Measurements from ENCODE around the gene RRP36. TPM values are rescaled to one million over a fixed set of nuclear protein-coding genes. Genes with fewer than 3 reads are reported as not detected.
"Not testable (repeated sequence)": the region's sequence is repeated elsewhere in the genome, so short reads cannot be mapped to it uniquely, and the experiment has no call there.

RRP36 gene
- total RNA-seq, 1 donor from 2014 or later = 83.4 TPM

DNA sequence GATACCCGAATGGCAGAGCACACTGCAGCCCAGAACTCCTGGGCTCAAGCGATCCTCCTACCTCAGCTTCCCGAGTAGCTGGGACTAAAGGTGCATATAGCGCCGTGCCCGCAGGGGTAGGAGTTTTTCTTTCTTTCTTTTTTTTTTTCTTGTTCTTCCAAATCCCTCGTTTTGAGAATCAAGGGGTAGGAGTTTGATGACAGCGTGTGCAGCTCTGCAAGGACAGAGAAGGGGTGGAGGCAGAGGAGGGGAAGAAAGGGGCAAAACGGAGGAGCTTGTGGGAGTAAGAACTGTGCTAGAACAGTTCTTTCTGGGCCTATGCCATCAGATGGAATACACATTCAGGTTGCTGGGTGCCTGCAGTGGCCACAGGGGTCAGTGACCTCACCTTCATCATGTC lies 15.3 kb downstream of the RRP36 start:
- intact Hi-C loops (cut with micrococcal nuclease) = no loop called here
- no peak for DNase-seq
- Mint-ChIP-seq H3K4me3 (no peak overlapping the region), H3K36me3 (ENCODE audit: low read depth) (peaks cover 50% of the 10 kb centered on the region), H3K9me3 (no peaks in the 10 kb centered on the region), H3K27ac (no peak overlapping the region), H3K27me3 (no peaks in the 10 kb centered on the region), H3K4me1 (peaks cover 7% of the 10 kb centered on the region)

DNA sequence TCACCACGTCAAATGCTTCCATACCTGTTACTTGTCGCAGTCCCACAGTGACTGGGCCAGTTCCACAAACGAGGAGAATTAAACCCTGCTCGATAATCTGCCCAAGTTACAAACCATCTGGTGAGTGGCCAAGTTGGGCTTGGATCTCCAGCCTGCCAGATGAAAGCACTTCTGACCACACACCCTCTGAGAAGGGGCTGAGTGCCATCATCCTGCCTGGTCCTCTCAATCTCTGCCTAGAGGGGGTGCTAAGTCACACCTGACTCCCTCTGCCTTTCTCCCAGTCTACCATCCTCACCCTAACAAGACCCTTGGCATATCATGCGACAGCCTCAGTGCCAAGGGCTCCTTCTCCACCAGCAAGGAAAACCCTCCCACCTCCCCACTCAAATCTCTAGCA lies 15.8 kb downstream of the RRP36 start:
- Mint-ChIP-seq H3K4me3 (no peak overlapping the region), H3K9me3 (no peaks in the 10 kb centered on the region), H3K4me1 (peaks cover 7% of the 10 kb centered on the region), H3K27me3 (no peaks in the 10 kb centered on the region), H3K27ac (no peak overlapping the region), H3K36me3 (ENCODE audit: low read depth) (peaks cover 49% of the 10 kb centered on the region)
- intact Hi-C loops (cut with micrococcal nuclease) = no loop called here
- no peak for DNase-seq

DNA sequence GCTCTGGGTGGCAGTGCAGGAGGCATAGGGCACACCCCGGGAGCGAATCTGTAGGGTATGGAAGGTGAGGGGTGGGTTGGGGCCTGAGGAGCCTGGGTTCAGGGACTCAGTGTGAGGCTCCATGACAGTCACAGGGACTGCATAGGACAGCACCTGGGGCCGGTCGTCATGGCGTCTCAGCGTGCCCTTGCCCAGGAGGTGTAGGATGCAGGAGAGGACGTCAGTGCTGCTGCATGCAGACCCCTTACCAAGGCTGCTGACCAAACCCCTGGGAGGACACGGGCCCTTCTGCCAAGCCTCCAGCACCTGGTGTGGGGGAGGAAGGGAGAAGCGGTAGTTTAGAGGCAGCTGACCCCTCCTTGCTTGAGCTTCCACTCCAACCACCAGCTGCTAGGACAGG lies 16.3 kb downstream of the RRP36 start:
- intact Hi-C loops (cut with micrococcal nuclease) = no loop called here
- H3K9me3 Mint-ChIP-seq = no peaks in the 10 kb centered on the region
- peaks cover 7% of the 10 kb centered on the region for H3K4me1 Mint-ChIP-seq
- no peak overlapping the region for H3K4me3 Mint-ChIP-seq
- H3K36me3 Mint-ChIP-seq (ENCODE audit: low read depth) = peaks cover 50% of the 10 kb centered on the region
- no peaks in the 10 kb centered on the region for H3K27me3 Mint-ChIP-seq
- no peak overlapping the region for H3K27ac Mint-ChIP-seq
- no peak for DNase-seq

DNA sequence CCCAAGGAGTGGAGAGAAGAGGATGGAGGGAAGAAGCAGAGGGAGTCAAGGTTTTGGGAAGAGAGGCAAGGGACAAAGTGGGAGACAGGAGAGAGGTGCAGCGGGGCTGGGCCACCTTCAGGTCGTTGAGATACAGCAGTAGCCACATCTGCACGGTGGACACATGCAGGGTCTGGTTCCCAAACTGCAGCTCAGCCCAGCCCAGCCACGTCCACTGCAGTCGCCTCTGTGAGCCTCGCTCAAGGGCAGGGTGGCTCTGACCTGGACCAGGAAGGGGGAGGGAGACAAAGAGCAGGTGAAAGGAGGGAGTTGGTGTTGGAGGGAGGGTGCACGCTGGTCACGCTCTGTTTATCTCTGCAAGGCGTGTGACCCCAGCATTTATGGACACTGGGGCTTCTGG lies 17.3 kb downstream of the RRP36 start:
- Mint-ChIP-seq H3K4me3 (no peak overlapping the region), H3K4me1 (peaks cover 3% of the 10 kb centered on the region), H3K27me3 (no peaks in the 10 kb centered on the region), H3K9me3 (no peaks in the 10 kb centered on the region), H3K27ac (no peak overlapping the region), H3K36me3 (ENCODE audit: low read depth) (peaks cover 51% of the 10 kb centered on the region)
- no peak for DNase-seq
- intact Hi-C loops (cut with micrococcal nuclease) = no loop called here

DNA sequence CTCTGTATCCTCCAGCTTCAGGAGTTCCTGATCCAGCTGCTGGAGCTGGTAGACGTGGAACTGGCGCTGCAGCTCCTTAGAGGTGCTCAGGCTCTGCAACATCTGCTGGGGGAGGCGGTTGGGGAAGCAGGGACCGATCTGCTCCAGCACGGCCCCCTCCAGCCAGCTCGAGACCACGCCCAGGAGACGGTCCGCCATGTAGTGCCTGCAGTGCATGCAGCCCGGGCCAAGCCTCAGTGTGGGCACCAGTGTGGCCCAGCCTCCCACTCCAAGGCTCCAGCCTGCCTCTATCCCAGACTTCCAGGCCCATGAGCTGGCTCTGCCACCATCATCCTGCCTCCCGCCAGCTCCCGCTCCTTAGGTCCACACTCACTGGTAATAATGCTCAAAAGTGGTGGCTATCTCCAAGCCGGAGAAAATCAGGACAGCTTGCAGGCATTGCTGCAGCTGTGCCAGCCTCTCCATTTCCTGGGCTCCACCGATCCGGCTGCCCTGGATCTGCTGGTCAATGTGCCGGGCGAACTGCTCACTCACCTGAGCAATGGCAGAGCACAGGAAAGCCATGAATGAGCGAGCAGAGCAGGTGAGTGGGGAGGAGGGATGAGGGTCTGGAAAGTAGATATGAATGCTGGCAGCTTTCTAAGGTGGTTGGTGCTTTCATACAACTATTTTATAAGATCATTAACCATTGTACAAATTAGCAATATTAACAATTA lies 19.3 kb downstream of the RRP36 start:
- Mint-ChIP-seq H3K4me3 (no peak overlapping the region), H3K27me3 (no peaks in the 10 kb centered on the region), H3K36me3 (ENCODE audit: low read depth) (peaks cover 50% of the 10 kb centered on the region), H3K4me1 (no peaks in the 10 kb centered on the region), H3K27ac (no peak overlapping the region), H3K9me3 (no peaks in the 10 kb centered on the region)
- DNase-seq = no peak
- intact Hi-C loops (cut with micrococcal nuclease) = no loop called here

DNA sequence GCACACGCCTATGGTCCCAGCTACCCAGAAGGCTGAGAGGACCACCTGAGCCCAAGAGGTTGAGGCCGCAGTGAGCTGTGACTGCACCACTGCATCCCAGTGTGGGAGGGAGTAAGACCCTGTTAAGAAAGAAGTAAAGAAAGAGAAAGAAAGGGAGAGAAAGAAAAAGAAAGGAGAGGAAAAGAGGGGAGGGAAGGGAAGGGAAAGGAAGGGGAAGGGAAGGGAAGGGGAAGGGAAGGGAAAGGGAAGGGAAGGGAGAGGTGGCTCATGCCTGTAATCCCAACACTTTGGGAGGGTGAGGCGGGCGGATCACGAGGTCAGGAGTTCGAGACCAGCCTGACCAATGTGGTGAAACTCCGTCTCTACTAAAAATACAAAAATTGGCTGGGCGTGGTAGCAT lies 20.1 kb downstream of the RRP36 start:
- H3K9me3 Mint-ChIP-seq; H3K27ac Mint-ChIP-seq; H3K4me1 Mint-ChIP-seq; DNase-seq; intact Hi-C loops (cut with micrococcal nuclease); H3K4me3 Mint-ChIP-seq; H3K27me3 Mint-ChIP-seq: not testable (repeated sequence)
- H3K36me3 Mint-ChIP-seq (ENCODE audit: low read depth) = peaks cover 54% of the 10 kb centered on the region

DNA sequence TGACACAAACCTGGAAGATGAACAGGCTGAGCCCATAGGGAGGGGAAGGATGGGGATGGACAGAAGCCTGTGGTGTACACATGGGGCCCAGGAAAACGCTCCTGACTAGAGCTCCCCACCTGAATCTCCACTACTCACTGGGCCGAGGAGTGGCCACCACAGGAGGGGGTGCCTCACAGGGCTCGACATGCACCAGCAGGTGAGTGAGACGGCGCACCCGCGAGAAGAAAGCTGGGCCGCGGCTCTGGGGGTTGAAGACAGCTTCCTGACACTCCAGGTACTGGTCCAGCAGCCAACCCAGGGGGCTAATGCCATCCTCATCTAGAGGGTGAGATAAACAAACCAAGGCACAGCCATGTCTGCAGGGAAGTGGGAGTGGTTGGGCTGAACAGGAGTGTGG lies 21.9 kb downstream of the RRP36 start:
- H3K4me3 Mint-ChIP-seq = no peak overlapping the region
- no peaks in the 10 kb centered on the region for H3K9me3 Mint-ChIP-seq
- DNase-seq = no peak
- peaks cover 43% of the 10 kb centered on the region for H3K36me3 Mint-ChIP-seq (ENCODE audit: low read depth)
- no peaks in the 10 kb centered on the region for H3K4me1 Mint-ChIP-seq
- H3K27me3 Mint-ChIP-seq = no peaks in the 10 kb centered on the region
- intact Hi-C loops (cut with micrococcal nuclease) = no loop called here
- no peak overlapping the region for H3K27ac Mint-ChIP-seq

DNA sequence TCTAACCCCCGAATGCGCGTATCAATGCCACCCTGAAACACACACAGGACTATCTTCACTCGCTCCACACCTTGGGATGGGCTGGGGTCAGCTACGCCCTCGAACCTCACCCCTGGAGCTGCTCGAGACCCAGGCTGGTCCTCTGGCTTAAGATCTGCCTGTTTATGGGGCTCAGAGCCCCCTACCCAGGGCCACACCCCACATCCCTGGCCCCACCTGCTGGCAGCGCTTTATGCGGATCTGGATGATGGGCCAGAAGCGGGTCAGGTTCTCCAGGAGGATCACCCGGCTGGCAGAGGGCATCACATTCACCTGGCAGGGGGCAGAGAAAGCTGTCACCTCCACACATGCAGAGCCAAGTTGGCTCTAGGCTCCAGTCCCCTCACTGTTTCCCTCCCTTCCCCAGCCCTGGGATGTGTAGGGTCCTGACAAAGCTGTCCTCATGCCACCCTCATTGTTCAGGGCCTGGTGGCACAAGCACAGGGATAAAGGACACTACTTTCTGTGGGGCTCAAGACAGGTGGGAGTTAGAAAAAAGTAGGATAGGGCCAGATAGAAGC lies 24.0 kb downstream of the RRP36 start:
- intact Hi-C loops (cut with micrococcal nuclease) = no loop called here
- H3K9me3 Mint-ChIP-seq = no peaks in the 10 kb centered on the region
- no peaks in the 10 kb centered on the region for H3K27me3 Mint-ChIP-seq
- H3K36me3 Mint-ChIP-seq (ENCODE audit: low read depth) = peaks cover 40% of the 10 kb centered on the region
- no peaks in the 10 kb centered on the region for H3K4me1 Mint-ChIP-seq
- DNase-seq = no peak
- H3K4me3 Mint-ChIP-seq = no peak overlapping the region
- no peak overlapping the region for H3K27ac Mint-ChIP-seq

DNA sequence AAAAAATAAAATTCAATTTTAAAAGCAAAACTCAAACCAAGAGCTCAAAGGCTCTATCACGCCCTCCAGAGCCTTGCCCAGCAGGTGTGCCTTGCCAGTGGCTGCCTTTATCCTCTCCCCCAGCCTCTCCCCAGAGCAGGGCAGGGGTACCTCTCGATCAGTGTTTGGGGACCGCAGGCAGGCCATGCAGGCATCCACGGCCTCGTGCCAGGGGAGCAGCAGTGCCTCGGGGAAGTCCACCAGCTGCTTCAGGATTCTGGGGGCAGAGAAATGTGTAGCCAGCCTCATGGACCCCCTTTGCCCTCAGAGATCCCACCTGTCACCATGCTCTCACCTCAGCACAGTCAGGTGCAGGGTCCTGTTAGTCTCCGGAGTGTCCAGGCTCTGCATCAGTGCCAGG lies 26.6 kb downstream of the RRP36 start:
- Mint-ChIP-seq H3K9me3 (no peaks in the 10 kb centered on the region), H3K27me3 (no peaks in the 10 kb centered on the region), H3K36me3 (ENCODE audit: low read depth) (peaks cover 44% of the 10 kb centered on the region), H3K27ac (no peak overlapping the region), H3K4me1 (peaks cover 20% of the 10 kb centered on the region), H3K4me3 (no peak overlapping the region)
- intact Hi-C loops (cut with micrococcal nuclease) = no loop called here
- no peak for DNase-seq

DNA sequence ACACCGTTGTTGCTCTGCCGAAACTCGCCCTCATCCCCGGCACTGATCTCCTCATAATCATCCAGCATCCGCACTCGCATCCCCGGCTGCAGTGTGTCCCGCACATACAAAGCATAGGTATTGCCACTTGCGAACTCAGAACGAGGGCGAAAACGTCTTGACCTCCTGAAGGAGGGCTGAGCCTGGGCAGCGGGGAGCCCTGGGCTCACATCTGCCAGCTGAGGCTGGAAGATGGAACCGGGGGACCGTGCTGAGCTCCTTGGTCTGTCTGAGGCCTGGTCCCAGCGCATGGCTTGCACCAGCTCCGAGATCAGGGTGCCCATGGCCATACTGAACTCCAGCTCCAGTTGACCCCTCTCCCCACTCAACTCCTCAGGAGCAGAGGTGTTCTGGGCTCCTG lies 29.6 kb downstream of the RRP36 start:
- Mint-ChIP-seq H3K4me3 (peak overlapping the region; percentile 22), H3K4me1 (peaks cover 32% of the 10 kb centered on the region), H3K27ac (no peak overlapping the region), H3K27me3 (no peaks in the 10 kb centered on the region), H3K36me3 (ENCODE audit: low read depth) (peaks cover 44% of the 10 kb centered on the region), H3K9me3 (no peaks in the 10 kb centered on the region)
- DNase-seq = no peak
- intact Hi-C loops (cut with micrococcal nuclease) = loop anchor here (5.0 to 10.0 kb wide), 4 partner anchors 74 to 486 kb away; partner anchors contain the start of genes PEX6, POLR1C, UBR2 and YIPF3

DNA sequence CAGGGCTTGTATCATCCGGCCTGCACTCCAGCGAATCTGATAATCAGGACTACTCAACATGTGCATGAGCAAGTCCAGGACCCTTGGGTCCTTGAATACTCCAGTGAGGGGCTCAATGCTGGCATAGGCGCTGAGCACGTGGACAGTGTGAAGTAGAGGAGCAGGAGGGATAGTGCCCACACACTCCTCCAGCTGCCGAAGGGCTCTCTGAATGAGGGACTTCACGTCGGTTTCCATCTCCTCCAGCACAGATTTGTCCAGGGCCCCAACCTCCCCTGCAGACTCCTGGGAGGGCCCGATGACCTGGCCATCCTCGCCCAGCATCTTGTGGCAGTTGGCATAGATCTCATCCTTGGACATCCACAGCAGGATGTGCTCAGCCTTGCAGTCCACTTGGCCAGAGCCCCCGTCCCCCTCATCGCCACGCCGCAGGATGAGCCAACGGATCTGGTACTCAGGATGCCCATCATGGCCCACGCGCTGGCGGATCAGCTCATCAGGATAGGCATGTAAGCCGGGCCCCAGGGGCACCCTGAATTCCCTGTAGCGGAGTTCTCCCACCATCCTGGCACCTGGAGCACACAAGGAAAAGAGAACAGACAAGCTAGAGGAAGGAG lies 30.9 kb downstream of the RRP36 start:
- H3K4me3 Mint-ChIP-seq = peak overlapping the region; percentile 96
- peaks cover 32% of the 10 kb centered on the region for H3K4me1 Mint-ChIP-seq
- intact Hi-C loops (cut with micrococcal nuclease) = loop anchor here (5.0 to 10.0 kb wide), 4 partner anchors 75 to 488 kb away; partner anchors contain the start of genes PEX6, POLR1C, UBR2 and YIPF3
- H3K9me3 Mint-ChIP-seq = no peaks in the 10 kb centered on the region
- DNase-seq = no peak
- H3K36me3 Mint-ChIP-seq (ENCODE audit: low read depth) = peaks cover 40% of the 10 kb centered on the region
- H3K27me3 Mint-ChIP-seq = no peaks in the 10 kb centered on the region
- peak overlapping the region; percentile 98 for H3K27ac Mint-ChIP-seq

DNA sequence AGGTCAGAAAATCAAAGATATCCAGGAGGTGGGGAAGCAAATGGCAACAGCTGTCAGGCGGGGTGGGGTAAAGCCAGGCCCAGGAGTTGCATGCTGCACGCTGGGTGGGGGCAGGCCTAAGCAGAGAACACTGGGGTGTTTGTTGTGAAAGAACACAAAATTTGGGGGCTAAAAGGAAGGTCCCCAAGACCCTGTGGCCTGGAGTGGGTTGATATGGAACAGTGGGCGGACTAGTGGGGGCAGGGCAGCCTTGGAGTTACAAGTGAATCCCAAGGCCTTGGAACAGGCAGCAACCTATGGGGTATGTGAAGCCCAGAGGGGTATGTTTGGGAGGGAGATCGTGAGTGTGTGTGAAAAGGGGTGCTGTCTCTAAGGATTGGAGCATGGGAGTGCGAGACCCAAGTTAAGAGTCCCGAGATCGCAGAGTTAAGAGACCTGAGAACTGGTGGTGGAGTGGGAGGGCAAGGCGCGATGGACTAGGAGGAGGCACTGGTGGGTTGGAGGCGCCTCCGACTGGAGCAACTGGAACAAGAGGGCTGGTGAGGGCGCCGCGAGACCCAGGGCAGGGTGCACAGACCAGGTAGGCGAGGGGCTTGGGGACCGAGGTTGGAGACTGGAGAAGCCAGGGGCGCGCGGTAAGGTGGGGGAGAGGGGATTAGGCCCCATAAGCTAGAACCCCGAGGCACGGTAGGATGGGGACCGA lies 31.6 kb downstream of the RRP36 start:
- no peaks in the 10 kb centered on the region for H3K27me3 Mint-ChIP-seq
- peak overlapping the region; percentile 98 for H3K27ac Mint-ChIP-seq
- intact Hi-C loops (cut with micrococcal nuclease) = loop anchor here (1.0 to 10.0 kb wide), 6 partner anchors 32 to 488 kb away; partner anchors contain the start of genes CNPY3, PEX6, POLR1C and RRP36
- peaks cover 46% of the 10 kb centered on the region for H3K36me3 Mint-ChIP-seq (ENCODE audit: low read depth)
- peak; percentile 75 for DNase-seq
- H3K9me3 Mint-ChIP-seq = no peaks in the 10 kb centered on the region
- peaks cover 36% of the 10 kb centered on the region for H3K4me1 Mint-ChIP-seq
- peak overlapping the region; percentile 96 for H3K4me3 Mint-ChIP-seq

DNA sequence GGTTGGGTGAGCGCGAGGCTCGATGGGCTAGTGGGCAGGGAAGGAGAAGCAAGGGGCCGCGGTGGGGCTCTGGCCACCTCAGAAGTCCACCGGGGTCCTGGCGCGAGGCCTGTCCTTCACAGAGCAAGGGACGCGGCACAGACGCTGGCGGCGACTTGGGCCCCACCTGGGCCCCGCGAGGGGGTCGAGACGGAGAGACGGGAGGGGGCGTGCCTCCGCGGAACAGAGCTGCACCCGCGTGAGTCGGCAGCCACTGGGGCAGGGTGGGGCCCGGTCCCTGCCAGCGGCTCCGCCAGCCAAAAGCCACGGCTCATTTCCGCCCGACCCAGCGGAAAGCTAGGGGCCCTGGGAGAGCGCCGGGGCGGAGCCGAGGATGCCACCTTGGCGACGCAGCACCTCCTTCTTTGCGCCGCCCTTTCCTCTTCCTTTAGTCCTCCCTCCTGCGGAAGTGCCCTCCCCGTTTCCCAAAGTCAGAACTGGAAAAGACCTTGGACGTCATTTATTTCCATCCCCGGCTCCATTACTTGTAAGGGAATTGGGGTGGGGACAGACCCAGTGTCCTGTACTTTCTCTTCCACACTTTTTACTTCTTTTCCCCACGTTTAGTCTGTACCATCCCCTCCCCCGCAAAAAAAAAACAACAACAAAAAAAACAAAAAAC lies 32.3 kb downstream of the RRP36 start, which contains the start of gene CUL7:
CUL7 (minus strand) TSS at position 307 of the 661 bp plus-strand sequence. CDS start 1,063 bp downstream, outside the sequence.
- Mint-ChIP-seq H3K27ac (peak within 1 kb of the TSS; percentile 98), H3K36me3 (ENCODE audit: low read depth) (peaks cover 49% of the 10 kb centered on the region), H3K4me3 (peak within 1 kb of the TSS; percentile 96), H3K27me3 (no peaks in the 10 kb centered on the region), H3K4me1 (peaks cover 43% of the 10 kb centered on the region), H3K9me3 (no peaks in the 10 kb centered on the region)
- intact Hi-C loops (cut with micrococcal nuclease) = loop anchor here (1.0 to 10.0 kb wide), 6 partner anchors 32 to 489 kb away; partner anchors contain the start of genes CNPY3, PEX6, POLR1C and RRP36
- peak; percentile 98 for DNase-seq
